Cardiac septum (tissue), 1 donor: ENCODE measurements around the gene SDC1. TPM values are rescaled to one million over a fixed set of nuclear protein-coding genes. Genes with fewer than 3 reads are reported as not detected.

Experiments used
- DNase-seq: peaks from one replicate; pipeline ENCODE4 v3.0.0-alpha.2; 2020; ENCODE audit warnings: low spot score
- intact Hi-C: fragments of 100-400 bp; cut with DNase I; formaldehyde crosslinking; loops from one replicate; pipeline ENCODE4 v1.14.0; 2022
- total RNA-seq: library from RNA; stranded (reverse); fragmentation: NEBNext Ultra II Directional; extraction: Animal tissue kit (Norgen Biotek cat#: 25700); gene quantifications from one replicate; pipeline ENCODE4 v1.2.1, GENCODE V29; 2021
- donor health status: DM: no; HTN: no; CAD: no.

SDC1 gene
- total RNA-seq, 1 donor from 2014 or later: 0.32 TPM

DNA sequence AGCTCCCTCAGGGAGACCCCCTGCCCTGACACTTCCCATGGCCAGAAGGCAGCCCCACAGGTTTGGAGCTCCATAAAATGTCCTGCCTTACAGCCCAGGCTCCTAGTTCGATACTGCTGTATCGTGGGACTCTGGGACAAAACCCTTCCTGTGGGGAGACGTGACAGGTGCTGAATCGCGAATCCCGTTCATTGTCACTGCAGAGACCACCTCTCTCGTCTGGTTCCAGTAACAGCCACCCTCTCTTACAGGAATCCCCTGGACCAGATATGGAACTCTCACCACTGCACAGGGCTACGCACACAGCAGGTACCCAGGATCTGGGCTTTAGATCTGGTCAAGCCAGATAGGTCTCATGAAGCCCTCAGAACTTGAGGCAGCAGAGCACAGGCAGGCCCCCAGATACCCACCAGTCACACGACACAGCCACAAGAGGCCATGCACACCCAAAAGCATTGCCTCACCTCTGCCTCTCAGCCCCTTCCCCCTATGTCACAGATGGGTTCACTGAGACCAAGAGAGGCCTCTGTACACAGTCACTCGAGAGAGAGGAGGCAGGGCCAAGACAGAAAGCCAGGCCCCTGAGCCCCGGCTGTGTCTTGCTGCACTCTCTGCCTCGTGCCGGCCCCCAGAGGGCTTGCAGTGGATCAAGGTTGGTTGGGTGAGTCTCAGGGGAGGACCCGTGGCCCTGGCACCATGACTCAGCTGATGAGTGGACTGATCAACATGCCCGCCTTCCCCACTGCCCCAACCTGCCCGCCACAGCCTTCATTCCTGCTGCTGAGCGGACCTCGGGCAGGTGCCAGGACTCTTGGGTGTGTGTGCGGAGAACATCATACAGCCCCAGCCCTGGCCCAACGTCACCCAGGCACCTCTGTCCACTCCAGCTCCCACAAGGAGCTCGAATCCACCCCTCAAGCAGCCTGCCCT lies 7.6 kb downstream of the SDC1 start:
- DNase-seq: no peak
- intact Hi-C loops: no loop called here

GRCh38 chr2:20216130-20217025 lies 8.6 kb downstream of the SDC1 start:
- DNase-seq: no peak
- intact Hi-C loops: no loop called here

DNA sequence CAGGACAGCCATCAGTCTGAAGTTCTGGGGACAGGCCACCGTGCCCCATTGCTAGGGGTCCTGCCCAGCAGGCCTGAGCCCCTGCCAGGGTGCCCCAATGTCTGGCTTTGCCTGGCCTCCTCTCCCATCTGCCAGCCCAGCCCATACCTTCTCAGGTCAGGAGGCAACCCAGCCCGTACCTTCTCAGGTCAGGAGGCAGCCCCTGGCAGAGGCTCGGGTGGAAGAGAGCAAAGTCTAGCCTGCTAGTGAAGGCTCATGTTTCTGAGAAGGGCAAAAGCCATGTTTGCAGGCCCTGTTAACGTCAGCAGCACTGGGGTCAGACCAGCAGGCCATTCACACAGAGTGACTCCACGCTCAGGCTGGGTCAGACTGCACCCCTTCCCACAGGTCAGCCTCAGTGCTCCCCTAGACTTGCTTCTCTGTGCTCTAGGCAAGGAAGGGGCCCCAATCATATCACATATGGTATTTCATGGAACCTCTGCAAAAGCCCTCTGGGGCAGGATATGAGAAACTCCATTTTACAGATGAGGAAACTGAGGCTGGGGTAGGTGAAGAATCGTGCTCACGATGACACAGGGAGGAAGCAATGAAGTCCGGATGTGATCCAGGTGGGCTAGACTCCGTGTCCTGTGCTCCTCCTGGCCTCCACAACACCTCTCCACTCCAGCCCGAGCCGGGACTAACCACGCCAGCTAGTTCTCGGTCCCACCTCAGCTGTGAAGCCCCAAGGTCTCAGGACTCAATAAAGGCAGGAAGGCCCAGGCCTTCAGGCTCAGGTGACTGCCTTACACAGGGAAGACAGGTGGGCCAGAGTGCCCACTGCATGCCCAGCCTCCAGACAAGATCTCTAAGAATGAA lies 9.5 kb downstream of the SDC1 start:
- intact Hi-C loops: no loop called here
- DNase-seq: no peak

GRCh38 chr2:20214566-20215182 lies 10.3 kb downstream of the SDC1 start:
- intact Hi-C loops: no loop called here
- DNase-seq: no peak

- no peak for DNase-seq
- intact Hi-C loops: no loop called here
These were observed 11.0 kb downstream of the SDC1 start for GRCh38 chr2:20213651-20214565.

DNA sequence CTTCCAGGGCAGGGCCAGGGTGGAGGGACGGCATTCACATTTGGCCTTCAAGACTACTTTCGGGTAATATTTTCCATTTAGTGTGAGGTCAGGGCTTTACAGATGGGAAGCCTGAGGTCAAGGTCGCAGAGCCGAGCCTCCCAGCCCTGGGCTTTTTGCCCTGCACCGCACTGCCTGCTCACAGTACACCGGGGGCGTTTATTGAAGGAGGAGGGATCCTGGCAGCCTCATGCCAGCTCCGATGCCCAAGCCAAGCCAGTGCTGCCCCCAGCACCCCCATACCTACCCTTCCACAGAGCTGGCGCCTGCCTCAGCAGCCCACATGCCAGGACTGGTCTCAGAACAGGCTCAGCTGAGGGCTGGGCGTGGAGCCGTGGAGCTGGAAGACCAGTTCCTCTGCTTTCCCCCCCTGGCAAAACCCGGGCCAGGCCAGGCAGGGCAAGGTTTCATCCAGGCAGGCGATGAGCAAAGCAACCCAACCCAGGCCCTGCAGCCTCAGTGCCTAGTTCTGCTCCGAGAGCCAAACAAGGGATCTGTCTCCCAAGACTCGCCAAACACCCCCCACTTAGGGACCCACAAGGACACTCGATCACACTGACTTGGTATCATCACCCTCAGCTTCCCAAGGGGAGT lies 11.9 kb downstream of the SDC1 start:
- intact Hi-C loops: no loop called here
- DNase-seq: no peak

DNA sequence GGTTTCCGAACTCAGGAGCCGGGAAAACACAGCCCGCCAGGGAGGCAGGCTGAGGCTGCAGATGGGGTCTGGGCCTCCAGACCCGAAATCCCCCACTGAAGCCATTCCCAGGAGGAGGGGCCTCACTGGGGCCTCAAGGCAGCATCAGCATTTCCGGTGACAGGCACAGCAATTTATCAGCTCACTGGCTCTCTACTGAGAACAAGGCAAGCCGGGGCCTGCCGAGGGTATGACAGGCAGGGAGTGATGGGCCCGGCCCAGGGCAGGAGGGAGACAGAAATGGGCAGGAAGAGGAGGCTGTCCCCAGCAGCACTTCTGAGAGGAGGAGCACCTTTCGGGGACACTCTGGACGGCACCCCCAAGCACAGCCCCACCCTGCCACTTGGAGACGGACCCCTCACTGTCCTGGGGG lies 12.5 kb downstream of the SDC1 start:
- intact Hi-C loops: no loop called here
- DNase-seq: no peak

- intact Hi-C loops: no loop called here
- no peak for DNase-seq
These were observed 13.0 kb downstream of the SDC1 start for GRCh38 chr2:20211860-20212458.

- DNase-seq: no peak
- intact Hi-C loops: no loop called here
These were observed 13.5 kb downstream of the SDC1 start for GRCh38 chr2:20211420-20211819.

- DNase-seq: no peak
- intact Hi-C loops: no loop called here
These were observed 14.5 kb downstream of the SDC1 start for GRCh38 chr2:20210462-20210861.

GRCh38 chr2:20209373-20210109 lies 15.4 kb downstream of the SDC1 start:
- intact Hi-C loops: no loop called here
- DNase-seq: no peak

GRCh38 chr2:20208476-20208859 lies 16.5 kb downstream of the SDC1 start:
- DNase-seq: no peak
- intact Hi-C loops: no loop called here

DNA sequence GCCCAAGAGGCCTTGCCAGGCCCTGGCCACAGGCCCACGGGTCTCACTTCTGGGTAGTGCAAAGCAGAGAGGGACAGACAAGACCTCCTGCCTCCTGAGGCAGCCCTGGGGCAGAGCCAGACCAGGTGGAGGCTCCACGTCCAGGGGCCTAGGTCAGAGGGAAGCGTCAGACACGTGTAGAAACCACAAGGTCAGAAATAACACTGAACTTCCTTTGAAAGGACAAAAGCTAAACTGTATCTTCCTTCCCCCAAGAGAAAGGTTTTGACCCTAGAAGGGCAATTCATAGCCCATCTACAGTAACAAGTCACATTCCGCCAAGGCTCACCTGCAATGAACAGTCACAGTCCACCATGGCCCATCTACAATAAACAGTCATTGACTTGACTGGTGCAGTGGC lies 17.9 kb downstream of the SDC1 start:
- intact Hi-C loops: no loop called here

DNA sequence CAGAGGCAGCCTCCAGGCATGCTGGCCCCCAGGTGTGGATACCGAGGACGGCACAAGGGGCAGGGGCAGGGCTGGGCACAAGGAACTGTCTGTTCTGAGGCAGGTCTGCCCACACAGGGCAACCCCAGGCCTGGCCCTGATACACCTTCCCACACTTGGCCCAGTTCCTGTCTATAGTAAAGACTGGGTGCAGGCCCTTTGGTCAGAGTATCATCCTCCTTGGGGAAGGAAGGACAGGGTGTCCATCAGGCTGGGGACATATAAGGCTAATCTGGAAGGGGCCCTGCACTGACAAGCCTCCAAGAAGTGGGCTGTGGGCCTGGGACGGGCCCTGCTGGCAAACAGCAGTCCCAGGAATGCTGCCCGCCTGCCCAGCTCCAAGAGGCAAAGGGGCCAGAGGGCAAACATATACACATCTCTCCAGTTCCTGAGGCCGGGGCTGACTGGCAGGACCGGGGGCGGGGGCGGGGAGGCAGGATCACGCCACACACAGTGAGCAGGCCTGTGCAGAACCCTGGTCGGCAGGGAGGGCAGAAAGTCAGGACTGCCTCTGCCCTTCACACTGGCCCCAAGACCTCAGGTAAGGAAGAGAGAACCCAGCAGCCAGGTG lies 18.9 kb downstream of the SDC1 start:
- intact Hi-C loops: no loop called here
- no peak for DNase-seq

More for the DNA sequence above, 17.9 kb downstream of the SDC1 start:
- DNase-seq: no peak

- intact Hi-C loops: no loop called here
- no peak for DNase-seq
These were observed 19.9 kb downstream of the SDC1 start for GRCh38 chr2:20205069-20205468.

DNA sequence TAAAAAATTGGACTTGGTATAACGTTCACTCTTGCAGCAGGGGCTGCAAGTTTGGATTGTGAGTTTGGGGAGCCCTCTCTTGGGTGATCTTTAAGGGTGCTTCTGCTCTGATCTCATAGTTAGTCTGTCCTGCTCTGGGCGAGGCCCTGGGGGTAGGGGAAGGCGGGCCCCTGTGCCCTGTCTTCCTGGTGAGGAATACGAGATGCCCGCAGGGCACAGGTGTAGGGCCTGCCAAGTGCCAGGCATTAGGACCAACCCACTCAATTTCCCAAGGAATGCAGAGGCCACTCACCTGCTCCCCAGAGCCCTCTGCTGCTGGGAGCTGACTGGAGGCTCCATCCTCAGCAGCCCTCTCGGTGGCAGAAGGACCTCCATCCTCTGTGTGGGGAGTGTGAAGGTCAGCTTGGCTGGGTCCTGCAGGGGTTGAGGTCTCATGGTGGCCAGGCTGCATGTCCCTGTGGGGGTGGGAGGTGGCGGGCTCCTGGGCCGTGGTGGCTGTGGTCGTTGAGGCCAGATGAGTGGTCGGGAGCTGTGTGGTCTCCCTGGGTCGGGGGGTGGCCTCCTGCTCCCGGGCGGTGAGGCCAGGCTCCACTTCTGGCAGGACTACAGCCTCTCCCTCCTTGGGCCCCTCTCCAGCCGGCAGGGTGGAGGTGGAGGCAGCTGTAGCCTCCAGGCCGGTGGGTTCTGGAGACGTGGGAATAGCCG lies 21.3 kb downstream of the SDC1 start:
- no peak for DNase-seq
- intact Hi-C loops: no loop called here
